ENCODE results near the gene PKMYT1.
A peak's percentile ranks its signal among the peaks of the same experiment; 100 is the strongest.

Gene PKMYT1

DNA sequence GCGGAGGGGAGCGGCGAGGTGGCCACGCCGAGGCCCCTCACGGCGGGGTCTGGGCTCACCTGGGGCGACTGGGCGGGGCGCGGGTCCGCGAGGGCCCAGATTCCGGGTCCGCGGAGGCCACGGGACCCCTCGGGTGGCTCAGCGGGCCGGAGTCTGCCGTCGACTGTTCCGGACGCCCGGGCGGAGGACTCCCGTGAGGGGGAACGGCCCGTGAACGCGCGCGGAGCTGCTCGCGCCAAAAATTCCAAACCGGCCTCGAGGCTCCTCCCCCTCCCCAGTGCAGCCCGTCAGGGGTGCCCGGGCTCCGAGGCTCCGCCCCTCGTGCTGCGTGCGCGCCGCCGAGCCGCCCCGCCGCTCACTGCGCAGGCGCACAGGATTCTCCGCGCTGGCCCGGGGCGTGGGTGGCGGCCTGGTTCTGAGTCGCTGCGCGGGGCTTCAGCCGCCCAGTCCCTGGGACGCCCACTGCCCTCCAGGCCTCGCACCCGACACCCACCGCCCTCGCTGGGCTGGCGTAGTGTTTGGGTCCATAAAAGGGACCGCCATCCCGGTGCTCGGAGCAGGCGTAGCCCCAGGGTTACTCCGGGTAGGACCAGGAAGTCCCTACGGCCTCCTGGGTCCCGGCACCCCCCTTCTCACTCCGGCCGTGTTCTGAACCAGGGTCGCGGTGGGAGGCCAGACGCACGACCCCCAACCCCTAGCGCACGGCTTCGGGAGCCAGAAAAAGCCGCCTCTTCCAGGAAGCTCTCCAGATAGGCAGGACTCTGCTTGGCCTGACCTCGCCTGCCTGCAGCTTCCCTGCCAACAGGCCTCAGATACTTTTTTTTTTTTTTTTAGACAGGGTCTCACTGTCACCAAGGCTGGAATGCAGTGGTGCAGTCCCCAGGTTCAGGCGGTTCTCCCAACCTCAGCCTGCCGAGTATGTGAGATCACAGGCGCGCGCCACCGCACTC is at the start of gene PKMYT1:
Gene PKMYT1, minus strand, starts transcription at position 220 of the 950 bp plus-strand sequence. CDS start 789 bp downstream, outside the sequence.
- DNase-seq (ENCODE audit: low spot score) = peak; percentile 99

DNA sequence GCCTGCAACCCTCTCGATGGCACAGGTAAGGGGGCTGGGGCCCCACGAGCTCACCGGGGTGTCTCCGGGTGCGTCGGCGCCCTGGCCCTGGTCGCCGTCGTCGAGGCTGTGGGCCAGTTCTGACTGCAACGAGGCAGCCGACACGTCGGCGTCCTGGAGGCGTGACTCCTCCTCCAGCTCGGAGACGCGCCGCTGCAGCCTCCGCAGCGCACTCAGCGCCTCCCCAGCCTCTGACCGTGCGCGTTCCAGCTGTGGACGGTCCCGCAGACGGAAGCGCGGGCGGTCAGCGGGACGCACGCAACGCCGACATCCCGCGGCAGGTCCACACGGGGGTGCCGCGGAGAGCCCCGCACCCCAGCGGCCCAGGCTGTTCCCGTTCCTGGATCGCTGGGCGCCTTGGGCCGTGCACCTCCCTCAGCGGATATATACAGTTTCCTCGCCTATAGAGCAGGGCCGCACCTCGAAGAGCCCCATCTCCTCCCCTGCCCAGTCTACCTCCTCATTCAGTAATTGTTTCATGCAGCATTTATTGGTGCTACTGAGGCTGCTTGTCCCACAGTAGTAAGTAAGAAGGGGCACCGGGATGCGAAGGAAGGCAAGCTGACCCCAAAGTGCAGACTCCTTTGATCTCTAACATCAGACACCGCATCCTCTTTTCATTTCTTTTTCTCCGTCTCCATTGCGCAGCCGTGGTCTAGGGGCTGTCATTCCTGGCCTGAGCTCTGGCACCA is 49.4 kb upstream of the PKMYT1 start:
- no peak for DNase-seq (ENCODE audit: low spot score)

DNA sequence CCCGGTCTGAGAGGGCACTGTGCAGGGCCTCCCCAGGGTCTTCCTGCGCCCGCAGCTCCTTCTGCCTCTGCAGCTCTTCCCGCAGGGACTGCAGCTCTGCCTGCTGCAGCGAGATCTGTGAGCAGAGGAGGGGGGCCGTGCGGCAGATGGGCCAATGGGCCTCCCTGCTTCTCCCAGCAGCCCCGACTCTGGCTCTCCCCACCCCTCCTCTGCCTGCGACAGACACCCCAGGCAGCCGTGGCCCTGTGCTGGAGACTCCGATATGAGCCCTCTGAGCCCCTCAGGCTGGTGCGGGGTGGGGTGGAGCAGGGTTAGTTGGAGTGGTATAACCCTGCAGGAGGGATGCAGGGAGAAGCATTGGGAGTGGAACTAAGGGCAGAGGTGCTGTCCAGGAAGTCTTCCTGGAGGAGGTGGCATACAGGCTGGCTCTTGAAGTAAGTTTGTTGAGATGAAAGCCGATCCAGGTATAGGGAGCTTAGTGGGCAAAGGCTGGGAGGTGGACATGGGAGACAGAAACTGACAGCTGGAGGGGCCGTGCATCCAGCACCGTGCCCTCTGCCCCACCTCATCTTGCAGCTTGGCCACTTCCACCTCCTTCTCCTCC is 48.6 kb upstream of the PKMYT1 start:
- DNase-seq (ENCODE audit: low spot score) = no peak

- peak; percentile 92 for DNase-seq (ENCODE audit: low spot score)
These were observed 47.9 kb upstream of the PKMYT1 start for GRCh38 chr16:3027983-3028715.

DNA sequence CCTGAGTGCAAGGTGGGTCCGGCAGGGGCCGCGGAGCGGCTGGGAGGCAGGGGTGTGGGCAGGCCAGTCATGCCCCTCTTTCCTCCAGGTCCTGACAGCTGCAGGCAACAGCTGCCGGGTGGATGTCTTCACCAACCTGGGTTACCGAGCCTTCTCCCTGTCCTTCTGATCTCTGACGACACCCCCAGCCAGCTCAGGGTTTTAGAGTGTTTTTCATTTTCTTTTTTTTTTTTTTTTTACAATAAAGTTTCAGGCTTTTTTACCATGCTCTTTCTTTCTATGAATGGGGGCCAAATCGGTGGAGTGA is 47.2 kb upstream of the PKMYT1 start:
- DNase-seq (ENCODE audit: low spot score) = no peak

- DNase-seq (ENCODE audit: low spot score) = no peak
These were observed 46.6 kb upstream of the PKMYT1 start for GRCh38 chr16:3026609-3027488.

DNA sequence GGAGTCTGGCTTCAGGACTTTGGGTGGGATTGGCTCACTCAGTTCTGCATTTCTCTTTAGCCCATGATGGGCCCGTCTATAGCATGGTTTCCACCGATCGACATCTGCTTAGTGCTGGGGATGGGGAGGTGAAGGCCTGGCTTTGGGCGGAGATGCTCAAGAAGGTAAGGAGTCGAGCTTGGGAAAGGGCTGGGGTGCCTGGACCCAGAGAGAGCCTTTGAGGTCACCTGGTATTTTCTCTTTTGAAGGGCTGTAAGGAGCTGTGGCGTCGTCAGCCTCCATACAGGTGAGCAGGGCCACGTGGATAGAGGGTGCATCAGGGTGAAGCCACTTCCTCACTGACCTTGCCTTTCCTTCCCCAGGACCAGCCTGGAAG is 45.7 kb upstream of the PKMYT1 start:
- DNase-seq (ENCODE audit: low spot score) = no peak

- no peak for DNase-seq (ENCODE audit: low spot score)
These were observed 45.1 kb upstream of the PKMYT1 start for GRCh38 chr16:3025032-3026002.

DNA sequence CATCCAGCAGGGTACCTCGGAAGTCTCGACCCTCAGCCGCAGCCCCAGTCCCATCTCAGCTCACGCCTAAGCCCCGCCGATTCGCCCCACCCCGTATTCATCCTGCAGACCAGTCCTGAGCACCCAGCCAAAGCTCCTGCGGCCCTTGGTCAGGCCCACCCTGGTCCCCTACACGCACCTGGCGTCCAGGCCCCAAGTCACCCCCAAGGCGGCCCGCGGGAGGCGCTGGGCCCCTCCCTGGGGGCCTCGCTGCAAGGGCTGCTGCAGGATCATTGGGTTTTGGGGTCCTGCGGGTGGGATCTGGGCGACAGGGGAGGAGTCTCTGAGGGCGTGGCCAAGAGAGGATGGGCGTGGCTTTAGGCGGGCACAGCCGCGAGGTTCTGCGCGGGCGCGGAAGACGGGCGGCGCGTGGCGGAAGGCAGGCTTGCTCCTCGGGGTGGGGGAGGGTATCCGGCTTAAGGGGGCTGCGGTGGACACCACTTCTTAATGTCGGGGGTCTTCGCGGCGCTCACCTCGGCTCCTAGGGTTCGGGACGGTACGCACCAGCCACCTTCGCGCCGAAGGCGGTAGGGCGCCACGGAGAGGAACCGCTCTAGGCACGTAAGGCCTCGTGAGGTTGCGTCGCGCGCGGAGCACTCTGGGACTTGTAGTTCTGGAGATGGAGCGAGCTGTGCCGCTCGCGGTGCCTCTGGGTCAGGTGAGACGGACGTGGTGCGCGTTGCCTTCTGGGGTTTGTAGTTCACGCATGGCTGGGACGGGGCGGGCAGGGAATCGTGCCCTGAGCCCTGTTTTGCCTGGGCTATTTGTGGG is 43.6 kb upstream of the PKMYT1 start, which contains the start of the genes HCFC1R1 and THOC6:
Gene HCFC1R1, minus strand, starts transcription at position 274 of the 810 bp plus-strand sequence. Its CDS starts 1 bp downstream, at position 273.
Gene THOC6, plus strand, starts transcription at position 367 of the 810 bp plus-strand sequence. Its CDS starts 292 bp downstream, at position 659.
- peak; percentile 91 for DNase-seq (ENCODE audit: low spot score)

GRCh38 chr16:3023415-3023668 is 43.1 kb upstream of the PKMYT1 start:
- no peak for DNase-seq (ENCODE audit: low spot score)

DNA sequence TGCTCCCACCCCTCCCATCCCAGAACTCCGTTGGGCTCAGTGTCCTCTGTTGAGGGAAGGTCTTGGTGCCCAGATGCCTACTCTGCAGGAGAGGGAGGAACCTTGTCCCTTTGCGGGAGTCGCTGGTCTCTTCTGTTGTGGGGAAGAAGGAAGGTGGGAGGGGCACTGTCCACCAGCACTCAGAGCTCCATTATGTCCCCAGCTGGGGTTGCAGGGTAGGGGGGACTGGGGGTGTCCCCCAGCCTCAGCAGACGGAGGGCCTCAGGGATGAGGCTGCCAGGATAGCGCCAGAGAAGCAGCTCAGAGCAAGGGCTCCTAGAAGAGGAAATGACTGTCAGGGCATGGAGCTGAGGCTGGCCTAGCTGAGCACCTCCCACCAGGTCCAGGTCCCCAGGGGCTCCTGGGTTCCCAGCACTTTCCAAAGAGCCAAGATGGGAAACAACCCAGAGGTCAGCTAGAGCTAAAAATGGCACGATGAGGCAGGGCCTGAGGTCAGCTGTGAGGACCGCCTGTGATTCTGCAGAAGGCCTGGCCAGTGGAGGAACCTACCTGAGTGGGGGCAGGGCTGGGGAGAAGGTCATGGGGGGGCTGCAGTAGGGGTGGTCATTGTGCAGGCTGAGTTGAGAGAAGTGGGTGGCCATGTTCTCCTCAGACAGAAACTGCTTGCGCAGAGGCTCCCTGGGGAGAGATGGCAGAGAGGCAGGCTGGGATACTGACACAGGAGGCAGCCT is 42.6 kb upstream of the PKMYT1 start:
- DNase-seq (ENCODE audit: low spot score) = no peak

- DNase-seq (ENCODE audit: low spot score) = no peak
These were observed 42.0 kb upstream of the PKMYT1 start for GRCh38 chr16:3022208-3022683.

GRCh38 chr16:3021449-3022207 is 41.4 kb upstream of the PKMYT1 start:
- peak; percentile 76 for DNase-seq (ENCODE audit: low spot score)

- peak; percentile 69 for DNase-seq (ENCODE audit: low spot score)
These were observed 40.6 kb upstream of the PKMYT1 start for GRCh38 chr16:3020604-3021448.

- peak; percentile 74 for DNase-seq (ENCODE audit: low spot score)
These were observed 40.0 kb upstream of the PKMYT1 start, which contains the start of gene TNFRSF12A for GRCh38 chr16:3020247-3020603. TSS of gene TNFRSF12A (plus strand) at chr16:3020368. CDS start at chr16:3020398, 30 bp downstream.

GRCh38 chr16:3019594-3020246 is 39.5 kb upstream of the PKMYT1 start:
- no peak for DNase-seq (ENCODE audit: low spot score)

Measured in HuH-7 (cell line).